IMR-90 (cell line): ENCODE data around the gene MTFR1L.

Source experiments
- FOS ChIP-seq: fragments of 150-350 bp; IDR thresholded peaks from 2 replicates; pipeline ENCODE4 v1.6.1; 2016; ENCODE audit warnings: low read depth, low read length
- MAZ ChIP-seq: IDR thresholded peaks from 2 replicates; pipeline ENCODE4 v1.6.1; 2012; ENCODE audit warnings: low read depth, mild to moderate bottlenecking, low read length, improper control_type of control experiment, moderate library complexity, borderline replicate concordance
- MXI1 ChIP-seq: IDR thresholded peaks from 2 replicates; pipeline ENCODE4 v1.6.1; 2012; ENCODE audit warnings: low read depth, mild to moderate bottlenecking, low read length, moderate library complexity, borderline replicate concordance
- POLR2A ChIP-seq: IDR thresholded peaks from 2 replicates; pipeline ENCODE4 v1.6.1; 2012; ENCODE audit warnings: mild to moderate bottlenecking, low read depth, low read length
- RAD21 ChIP-seq: IDR thresholded peaks from 2 replicates; pipeline ENCODE4 v1.6.1; 2012; ENCODE audit warnings: low read length, improper control_type of control experiment
- RCOR1 ChIP-seq: IDR thresholded peaks from 2 replicates; pipeline ENCODE4 v1.6.1; 2012; ENCODE audit warnings: mild to moderate bottlenecking, low read length, improper control_type of control experiment; ENCODE audit not compliant: insufficient replicate concordance
- RFX5 ChIP-seq: IDR thresholded peaks from 2 replicates; pipeline ENCODE4 v1.8.0; 2012; ENCODE audit warnings: low read depth, mild to moderate bottlenecking, low read length, moderate library complexity
- TF ChIP-seq, protein P1 (sequence below): conservative IDR thresholded peaks from 2 replicates; pipeline ENCODE4 v1.5.1; 2012; ENCODE audit warnings: mild to moderate bottlenecking, low read depth, low read length, improper control_type of control experiment
- TF ChIP-seq, protein P2 (sequence below): fragments of 150-350 bp; IDR thresholded peaks from 2 replicates; pipeline ENCODE4 v1.6.1; 2017; ENCODE audit warnings: mild to moderate bottlenecking, antibody characterized with exemption, low read length, low read depth

DNA sequence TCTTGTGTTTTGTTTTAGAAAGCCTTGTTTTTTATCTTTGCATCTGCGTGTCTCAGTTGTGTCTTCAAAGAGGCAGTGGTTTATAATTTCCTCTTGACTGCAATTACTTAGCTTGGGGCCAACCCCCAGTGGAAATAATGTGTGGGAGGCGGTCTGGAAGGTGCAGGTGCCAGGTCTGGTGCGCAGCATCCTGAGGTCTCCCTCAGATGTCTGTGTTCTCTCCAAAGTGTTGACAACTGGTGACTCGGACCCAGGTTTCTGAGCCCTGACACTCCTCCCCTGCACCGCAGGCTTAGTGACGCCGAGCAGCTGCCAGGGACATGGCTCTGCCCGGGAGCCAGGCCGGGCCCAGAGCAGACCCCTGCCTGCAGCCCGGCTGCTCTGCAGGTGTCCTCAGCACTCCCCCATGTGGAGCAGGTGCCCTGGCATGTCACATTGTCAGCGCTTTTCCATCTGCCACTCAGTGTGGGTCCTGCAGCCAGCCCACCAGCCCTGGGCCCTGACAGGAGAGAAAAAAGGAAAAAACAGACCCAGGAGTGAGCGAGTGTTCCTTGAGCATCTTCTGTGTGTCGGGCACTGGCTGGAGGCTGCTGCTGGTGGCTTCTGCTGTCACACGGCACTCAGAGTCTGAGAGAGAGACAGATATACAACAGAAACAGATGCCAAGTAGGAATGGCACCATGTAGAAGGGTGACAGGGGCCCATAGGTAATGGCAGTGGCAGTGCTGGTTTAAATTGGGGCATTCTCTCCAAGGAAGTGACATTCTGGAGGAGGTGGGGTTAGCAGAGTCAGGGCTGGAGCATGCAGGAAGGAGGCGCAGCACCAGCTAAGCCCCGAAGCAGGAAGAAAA lies 44.6 kb upstream of the MTFR1L start:
- TF ChIP-seq POLR2A (no peak), RAD21 (no peak), RCOR1 (no peak), FOS (no peak), MAZ (no peak), RFX5 (no peak), MXI1 (no peak)
- TF ChIP-seq, protein P1, sequence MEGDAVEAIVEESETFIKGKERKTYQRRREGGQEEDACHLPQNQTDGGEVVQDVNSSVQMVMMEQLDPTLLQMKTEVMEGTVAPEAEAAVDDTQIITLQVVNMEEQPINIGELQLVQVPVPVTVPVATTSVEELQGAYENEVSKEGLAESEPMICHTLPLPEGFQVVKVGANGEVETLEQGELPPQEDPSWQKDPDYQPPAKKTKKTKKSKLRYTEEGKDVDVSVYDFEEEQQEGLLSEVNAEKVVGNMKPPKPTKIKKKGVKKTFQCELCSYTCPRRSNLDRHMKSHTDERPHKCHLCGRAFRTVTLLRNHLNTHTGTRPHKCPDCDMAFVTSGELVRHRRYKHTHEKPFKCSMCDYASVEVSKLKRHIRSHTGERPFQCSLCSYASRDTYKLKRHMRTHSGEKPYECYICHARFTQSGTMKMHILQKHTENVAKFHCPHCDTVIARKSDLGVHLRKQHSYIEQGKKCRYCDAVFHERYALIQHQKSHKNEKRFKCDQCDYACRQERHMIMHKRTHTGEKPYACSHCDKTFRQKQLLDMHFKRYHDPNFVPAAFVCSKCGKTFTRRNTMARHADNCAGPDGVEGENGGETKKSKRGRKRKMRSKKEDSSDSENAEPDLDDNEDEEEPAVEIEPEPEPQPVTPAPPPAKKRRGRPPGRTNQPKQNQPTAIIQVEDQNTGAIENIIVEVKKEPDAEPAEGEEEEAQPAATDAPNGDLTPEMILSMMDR = no peak
- TF ChIP-seq, protein P2, sequence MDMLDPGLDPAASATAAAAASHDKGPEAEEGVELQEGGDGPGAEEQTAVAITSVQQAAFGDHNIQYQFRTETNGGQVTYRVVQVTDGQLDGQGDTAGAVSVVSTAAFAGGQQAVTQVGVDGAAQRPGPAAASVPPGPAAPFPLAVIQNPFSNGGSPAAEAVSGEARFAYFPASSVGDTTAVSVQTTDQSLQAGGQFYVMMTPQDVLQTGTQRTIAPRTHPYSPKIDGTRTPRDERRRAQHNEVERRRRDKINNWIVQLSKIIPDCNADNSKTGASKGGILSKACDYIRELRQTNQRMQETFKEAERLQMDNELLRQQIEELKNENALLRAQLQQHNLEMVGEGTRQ = no peak
